BE2C (cell line): ENCODE measurements around the gene ADAMTS17.
"Not testable (repeated sequence)": the region's sequence is repeated elsewhere in the genome, so short reads cannot be mapped to it uniquely, and the experiment has no call there.

Experiments used
- DNase-seq: peaks from one replicate; pipeline ENCODE4 v3.0.0-alpha.2; 2020
- H3K27me3 ChIP-seq: fragments of 250-450 bp; sonication (Bioruptor Pico); 2 replicates; pipeline ENCODE4 v1.5.1; 2020; ENCODE audit warnings: mild to moderate bottlenecking
- H3K36me3 ChIP-seq: fragments of 250-450 bp; sonication (Bioruptor Pico); 2 replicates; pipeline ENCODE4 v1.5.1; 2020; ENCODE audit warnings: mild to moderate bottlenecking
- H3K4me1 ChIP-seq: fragments of 250-450 bp; sonication (Bioruptor Pico); 2 replicates; pipeline ENCODE4 v1.5.1; 2020
- H3K4me3 ChIP-seq: 2 replicates; pipeline ENCODE4 v1.5.1; 2011; ENCODE audit warnings: low read depth, low read length
- H3K9me3 ChIP-seq: fragments of 250-450 bp; sonication (Bioruptor Pico); 2 replicates; pipeline ENCODE4 v1.5.1; 2020
- CTCF ChIP-seq: IDR thresholded peaks from 2 replicates; pipeline ENCODE4 v1.5.1; 2012; ENCODE audit warnings: mild to moderate bottlenecking, low read depth, low read length

The ADAMTS17 gene

GRCh38 chr15:99931703-99932603 lies 409.8 kb downstream of the ADAMTS17 start:
- TF ChIP-seq CTCF: no peak
- Histone ChIP-seq H3K27me3 (no peaks in the 10 kb centered on the region; the same call in 1 of the 2 replicates), H3K4me3 (no peak overlapping the region), H3K4me1 (no peaks in the 10 kb centered on the region), H3K9me3 (no peaks in the 10 kb centered on the region), H3K36me3 (no peaks in the 10 kb centered on the region)
- DNase-seq: no peak

DNA sequence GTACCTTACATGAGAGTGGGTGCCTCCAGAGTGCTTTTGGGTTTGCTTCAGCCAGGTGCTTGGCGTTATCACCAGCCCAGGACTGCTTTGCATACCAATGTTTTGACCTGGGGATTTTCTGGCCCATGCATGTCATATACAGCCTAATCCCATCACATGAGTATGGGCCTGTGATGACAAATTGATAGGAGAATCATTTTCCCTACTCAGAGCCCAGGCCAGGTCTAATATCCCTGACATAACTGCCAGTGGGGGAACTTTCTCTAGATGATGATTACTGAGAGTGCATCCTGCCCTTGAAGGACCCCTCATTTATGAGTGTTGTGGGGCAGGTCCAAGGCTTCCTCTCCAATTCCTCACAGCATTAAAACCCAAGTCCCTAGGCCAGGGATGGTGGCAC lies 411.1 kb downstream of the ADAMTS17 start:
- Histone ChIP-seq H3K4me1 (no peaks in the 10 kb centered on the region), H3K27me3 (no peaks in the 10 kb centered on the region; the same call in 1 of the 2 replicates), H3K36me3 (no peaks in the 10 kb centered on the region), H3K9me3 (no peaks in the 10 kb centered on the region), H3K4me3 (no peak overlapping the region)
- no peak for DNase-seq
- TF ChIP-seq CTCF: no peak

DNA sequence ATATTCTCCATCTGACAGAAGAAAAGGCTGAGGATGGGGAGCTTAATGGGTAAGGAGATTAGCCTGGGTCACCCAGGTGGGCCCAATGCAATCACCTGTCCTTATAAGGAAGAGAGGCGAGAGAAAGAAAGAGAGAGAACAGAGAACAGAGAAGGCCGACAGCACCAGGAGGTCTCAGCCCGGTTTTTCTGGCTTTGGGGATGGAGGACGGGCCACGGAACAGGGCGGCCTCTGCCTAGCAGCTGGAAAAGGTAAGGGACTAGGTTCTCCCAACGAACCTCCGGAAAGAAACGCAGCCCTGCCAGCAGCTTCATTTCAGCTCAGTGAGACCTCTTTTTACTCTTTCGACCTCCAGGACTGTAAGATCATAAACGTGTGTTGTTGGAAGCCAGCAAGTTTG lies 412.5 kb downstream of the ADAMTS17 start:
- Histone ChIP-seq H3K4me1 (no peaks in the 10 kb centered on the region), H3K9me3 (no peaks in the 10 kb centered on the region), H3K4me3 (no peak overlapping the region), H3K36me3 (no peaks in the 10 kb centered on the region), H3K27me3 (no peaks in the 10 kb centered on the region; the same call in 1 of the 2 replicates)
- no peak for DNase-seq
- no peak for TF ChIP-seq CTCF

DNA sequence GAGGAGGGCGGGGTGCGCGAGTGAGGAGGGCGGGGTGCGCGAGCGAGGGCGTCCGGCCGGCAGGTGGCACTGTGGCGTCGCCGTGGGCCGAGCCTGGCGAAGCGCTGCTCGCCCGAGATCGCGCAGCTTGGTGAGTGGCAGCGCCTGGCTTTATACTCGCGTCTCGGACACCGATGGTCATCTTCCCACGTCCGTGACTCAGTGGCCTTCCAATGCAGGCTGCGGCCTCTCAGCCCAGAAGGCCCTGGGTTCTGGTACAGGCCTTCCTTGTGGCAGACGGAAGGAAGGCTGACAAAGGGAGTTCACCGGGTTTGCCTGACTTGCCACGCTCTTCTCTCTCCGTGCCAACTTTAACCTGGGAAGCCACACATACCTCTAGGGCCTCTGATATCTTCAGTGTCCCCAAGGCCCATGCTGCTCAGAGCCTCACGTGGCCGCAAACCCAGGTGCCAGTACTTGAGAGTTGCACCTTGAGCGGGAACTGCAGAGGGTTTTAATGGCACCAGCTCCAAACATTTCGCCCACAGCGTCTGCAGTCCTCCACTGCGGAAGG lies 413.3 kb downstream of the ADAMTS17 start:
- Histone ChIP-seq H3K27me3 (no peaks in the 10 kb centered on the region; the same call in 1 of the 2 replicates), H3K4me1 (no peaks in the 10 kb centered on the region), H3K4me3 (peak overlapping the region; percentile 39), H3K36me3 (no peaks in the 10 kb centered on the region), H3K9me3 (no peaks in the 10 kb centered on the region)
- peak; percentile 44 for TF ChIP-seq CTCF
- peak; percentile 75 for DNase-seq

GRCh38 chr15:99926532-99926931 lies 415.2 kb downstream of the ADAMTS17 start:
- H3K9me3 ChIP-seq, DNase-seq, H3K36me3 ChIP-seq, H3K4me3 ChIP-seq, H3K27me3 ChIP-seq, H3K4me1 ChIP-seq: not testable (repeated sequence)

DNA sequence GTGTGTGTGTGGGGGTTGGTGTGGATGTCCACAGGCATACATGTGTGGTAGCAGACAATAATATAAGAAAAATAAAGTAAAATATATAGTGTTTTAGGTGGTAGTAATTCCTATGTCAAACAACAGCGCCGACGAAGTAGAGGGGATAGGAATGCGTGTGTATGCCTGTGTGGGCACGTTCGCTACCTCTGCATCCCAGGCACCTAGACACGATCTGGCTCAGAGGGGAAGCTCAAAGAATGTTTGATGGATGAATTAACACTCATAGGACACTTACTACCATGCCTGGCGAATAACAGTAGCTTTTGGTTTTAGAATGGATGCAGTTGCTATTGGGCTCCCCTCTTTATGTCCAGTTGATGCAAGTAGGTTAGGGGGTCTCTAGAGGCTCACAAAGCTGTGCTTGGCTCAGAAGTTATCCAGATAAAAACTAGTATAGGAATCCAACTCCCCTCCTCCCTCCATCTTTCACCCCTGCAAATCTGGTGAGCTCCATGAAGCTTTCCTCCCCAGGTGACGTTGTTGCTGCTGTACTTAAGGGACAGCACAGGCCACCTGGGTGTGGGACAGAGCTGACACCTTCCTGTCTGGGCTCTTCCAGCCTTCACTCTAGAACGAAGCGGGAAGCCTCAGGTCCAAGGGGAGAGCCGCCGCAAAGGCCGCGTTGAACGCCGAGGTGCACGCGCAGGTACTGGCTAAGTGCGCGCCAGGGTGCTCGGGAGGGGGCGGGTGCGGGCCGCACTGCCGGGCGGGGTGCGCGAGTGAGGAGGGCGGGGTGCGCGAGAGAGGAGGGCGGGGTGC lies 415.9 kb downstream of the ADAMTS17 start:
- TF ChIP-seq CTCF: no peak
- Histone ChIP-seq H3K9me3 (no peaks in the 10 kb centered on the region), H3K4me1 (peaks cover 5% of the 10 kb centered on the region), H3K27me3 (no peaks in the 10 kb centered on the region; the same call in 1 of the 2 replicates), H3K36me3 (no peaks in the 10 kb centered on the region), H3K4me3 (no peak overlapping the region)
- no peak for DNase-seq
